DOHH2 (cell line): ENCODE data around the gene MOSPD2.

Experiments used
- CTCF ChIP-seq: fragments of 200-600 bp; sonication (generic); IDR thresholded peaks from one replicate; pipeline ENCODE4 v1.5.1; 2014; ENCODE audit warnings: antibody characterized with exemption, mild to moderate bottlenecking, low read depth, low read length; ENCODE audit not compliant: poor library complexity, severe bottlenecking
- EZH2phosphoT487 ChIP-seq: fragments of 200-600 bp; sonication (generic); IDR thresholded peaks from 2 replicates; pipeline ENCODE4 v1.6.1; 2017; ENCODE audit warnings: borderline replicate concordance, mild to moderate bottlenecking, antibody characterized with exemption, low read length, moderate library complexity, mixed read lengths

GRCh38 chrX:14851526-14851925, 21.7 kb upstream of the MOSPD2 start:
- TF ChIP-seq CTCF (no peak), EZH2phosphoT487 (no peak)
